HEK293 (cell line): ENCODE data around the gene SENP5.

Source experiments
- ATF2 ChIP-seq: fragments of 450-650 bp; formaldehyde crosslinking; IDR thresholded peaks from 2 replicates; pipeline ENCODE4 v1.5.1; 2016; ENCODE audit warnings: missing biosample characterization, missing genetic modification characterization, low read depth
- CTCF ChIP-seq: fragments of 450-650 bp; formaldehyde crosslinking; IDR thresholded peaks from 2 replicates; pipeline ENCODE4 v1.5.1; 2016; ENCODE audit warnings: missing biosample characterization, missing genetic modification characterization
- GLI4 ChIP-seq: fragments of 450-650 bp; formaldehyde crosslinking; IDR thresholded peaks from 2 replicates; pipeline ENCODE4 v1.5.1; 2016; ENCODE audit warnings: missing biosample characterization, missing genetic modification characterization
- HOXA7 ChIP-seq: sonication (generic); formaldehyde crosslinking; IDR thresholded peaks from 2 replicates; pipeline ENCODE4 v1.8.1; 2022; ENCODE audit warnings: missing genetic modification reagents, borderline replicate concordance
- KLF10 ChIP-seq: fragments of 450-650 bp; IDR thresholded peaks from 2 replicates; pipeline ENCODE4 v1.5.1; 2018; ENCODE audit warnings: missing biosample characterization, mild to moderate bottlenecking, missing genetic modification characterization
- MYNN ChIP-seq: fragments of 450-650 bp; formaldehyde crosslinking; IDR thresholded peaks from 2 replicates; pipeline ENCODE4 v1.5.1; 2016; ENCODE audit warnings: missing biosample characterization, missing genetic modification characterization, borderline replicate concordance
- MZF1 ChIP-seq: fragments of 450-650 bp; formaldehyde crosslinking; IDR thresholded peaks from 2 replicates; pipeline ENCODE4 v1.5.1; 2017; ENCODE audit warnings: missing biosample characterization, missing genetic modification characterization, borderline replicate concordance
- PATZ1 ChIP-seq: fragments of 450-650 bp; formaldehyde crosslinking; IDR thresholded peaks from 2 replicates; pipeline ENCODE4 v1.5.1; 2016; ENCODE audit warnings: missing biosample characterization, missing genetic modification characterization
- ZBTB1 ChIP-seq: fragments of 450-650 bp; formaldehyde crosslinking; IDR thresholded peaks from 2 replicates; pipeline ENCODE4 v1.5.1; 2016; ENCODE audit warnings: missing biosample characterization, missing genetic modification characterization
- ZBTB21 ChIP-seq: fragments of 450-650 bp; formaldehyde crosslinking; IDR thresholded peaks from 2 replicates; pipeline ENCODE4 v1.5.1; 2017; ENCODE audit warnings: missing biosample characterization, missing genetic modification characterization
- ZNF146 ChIP-seq: fragments of 450-650 bp; formaldehyde crosslinking; IDR thresholded peaks from 2 replicates; pipeline ENCODE4 v1.5.1; 2016; ENCODE audit warnings: missing biosample characterization, missing genetic modification characterization
- ZNF639 ChIP-seq: fragments of 450-650 bp; formaldehyde crosslinking; IDR thresholded peaks from 2 replicates; pipeline ENCODE4 v1.5.1; 2016; ENCODE audit warnings: missing biosample characterization, missing genetic modification characterization

GRCh38 chr3:196875258-196875657 lies 7.5 kb downstream of the SENP5 start:
- no peak for TF ChIP-seq MYNN (tag by site-specific recombination)
- TF ChIP-seq ATF2 = no peak
- no peak for TF ChIP-seq CTCF (tag by site-specific recombination)
- no peak for TF ChIP-seq ZBTB1 (tag by site-specific recombination)
- no peak for TF ChIP-seq KLF10
- TF ChIP-seq GLI4 = no peak
- TF ChIP-seq MZF1 (tag by site-specific recombination) = no peak
- no peak for TF ChIP-seq ZNF639 (tag by site-specific recombination)
- TF ChIP-seq ZNF146 (tag by site-specific recombination) = no peak
- TF ChIP-seq PATZ1 (tag by site-specific recombination) = no peak
- no peak for TF ChIP-seq HOXA7 (CRISPR knock-in tag)
- no peak for TF ChIP-seq ZBTB21 (tag by site-specific recombination)
